Left lobe of liver (tissue), 2 donors: ENCODE data around the gene DIP2B. TPM values are rescaled to one million over a fixed set of nuclear protein-coding genes. Genes with fewer than 3 reads are reported as not detected.

Source experiments
- ATAC-seq: fragments of 200-7000 bp; cut with Tn5 transposase; one replicate; pipeline ENCODE4 v1.9.1; 2020; ENCODE audit warnings: mild to moderate bottlenecking, moderate library complexity
- DNase-seq: peaks from one replicate; pipeline ENCODE4 v3.0.0-alpha.2; 2020; ENCODE audit warnings: low spot score
- total RNA-seq: library from RNA; stranded (reverse); gene quantifications from one replicate; pipeline ENCODE4 v1.2.1, GENCODE V29; 2021
- donor health status: DM: no; HTN: no; CAD: no; lungs with moderate emphysema.
- donor health status: DM: no; HTN: yes; CAD: no.

Gene DIP2B
- total RNA-seq, 1 donor from 2014 or later = 13.2 TPM

DNA sequence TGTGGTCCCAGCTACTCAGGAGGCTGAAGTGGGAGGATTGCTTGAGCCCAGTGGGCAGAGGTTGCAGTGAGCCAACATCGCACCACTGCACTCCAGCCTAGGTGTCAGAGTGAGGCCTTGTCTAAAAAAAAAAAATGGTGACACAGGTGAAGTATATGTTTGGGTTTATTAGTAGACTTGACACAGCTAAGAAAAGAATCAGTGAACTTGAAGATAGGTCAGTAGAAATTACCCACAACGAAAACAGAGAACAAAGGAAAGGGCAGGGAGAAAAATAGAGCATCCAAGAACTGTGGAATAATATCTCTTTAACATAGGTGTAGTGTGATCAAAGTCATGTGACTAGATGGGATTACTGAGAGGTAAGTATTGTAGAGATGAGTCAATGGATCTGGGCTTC, 282.8 kb downstream of the DIP2B start:
- no peak for ATAC-seq
- no peak for DNase-seq

DNA sequence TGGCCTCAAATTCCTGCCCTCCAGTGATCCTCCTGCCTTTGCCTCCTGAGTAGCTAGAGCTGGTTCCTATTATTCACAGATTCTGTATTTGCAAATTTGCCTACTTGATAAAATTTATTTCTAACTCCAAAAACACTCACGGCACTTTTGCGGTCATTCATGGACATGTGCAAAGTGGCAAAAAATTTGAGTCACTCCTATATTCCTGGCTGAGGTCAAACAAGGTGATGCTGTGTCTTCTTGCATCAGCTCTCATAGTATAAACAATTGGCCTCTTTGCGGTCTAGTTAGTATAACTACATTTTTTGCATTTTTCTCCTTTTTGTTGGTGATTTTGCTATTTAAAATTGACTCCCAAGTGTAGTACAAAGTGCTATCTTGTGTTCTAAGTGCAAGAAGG, 283.8 kb downstream of the DIP2B start:
- DNase-seq (no peak), ATAC-seq (no peak)

DNA sequence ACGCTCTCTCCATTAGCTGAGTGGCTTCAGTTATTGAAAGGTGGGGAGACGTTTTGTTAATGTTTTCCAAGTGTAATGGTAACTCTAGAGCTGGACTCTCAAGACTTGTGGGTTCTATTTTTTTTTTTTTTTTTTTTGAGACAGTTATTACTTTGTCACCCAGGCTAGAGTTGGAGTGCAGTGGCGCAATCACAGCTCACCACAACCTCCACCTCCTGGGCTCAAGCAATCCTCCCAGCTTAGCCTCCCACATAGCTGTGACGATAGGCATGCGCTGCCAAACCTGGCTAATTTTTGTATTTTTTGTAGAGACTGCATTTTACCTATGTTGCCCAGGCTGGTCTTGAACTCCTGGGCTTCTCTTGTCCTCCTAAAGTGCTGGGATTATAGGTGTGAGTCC, 285.3 kb downstream of the DIP2B start:
- DNase-seq (no peak), ATAC-seq (no peak)

Other genes starting within 250 kb of the DIP2B start
- 8.7 TPM for gene LIMA1, start 221.5 kb upstream of the DIP2B start, total RNA-seq
- gene FAM186A, start 108.4 kb upstream of the DIP2B start, total RNA-seq = not detected
- 67.1 TPM for gene LARP4, start 104.1 kb upstream of the DIP2B start, total RNA-seq